ENCODE measurements around the gene BIRC6. TPM values are rescaled to one million over a fixed set of nuclear protein-coding genes. Genes with fewer than 3 reads are reported as not detected.
"Not testable (repeated sequence)": the region's sequence is repeated elsewhere in the genome, so short reads cannot be mapped to it uniquely, and the experiment has no call there.

BIRC6 gene
- total RNA-seq, 1 donor from 2014 or later = 32.7 TPM

DNA sequence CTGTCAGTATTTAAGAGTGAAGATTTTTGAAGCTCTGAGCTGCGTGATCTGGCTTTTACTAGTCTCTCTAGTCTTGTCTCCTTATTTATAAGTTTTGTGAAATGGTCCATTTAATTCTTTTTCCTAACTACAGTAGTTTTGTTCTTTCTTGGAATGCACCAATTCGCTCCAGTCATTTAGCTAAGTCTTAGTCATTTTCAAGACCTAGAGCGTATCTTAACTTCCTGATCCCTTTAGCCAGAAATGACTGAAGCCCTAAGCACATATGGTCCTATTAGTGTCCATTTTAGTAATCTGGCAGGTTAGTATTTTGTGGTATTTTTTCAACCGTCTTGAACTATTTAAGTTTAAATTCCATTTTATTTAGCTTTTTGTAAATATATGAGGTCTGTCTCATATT, 3.6 kb downstream of the BIRC6 start:
- H3K27ac ChIP-seq (replicated peaks) = no peak overlapping the region
- intact Hi-C loops (cut with micrococcal nuclease) = no loop called here
- H3K36me3 ChIP-seq = no peaks in the 10 kb centered on the region
- no peaks in the 10 kb centered on the region for H3K27me3 ChIP-seq (ENCODE audit: low read depth)
- H3K9me3 ChIP-seq (replicated peaks) = no peaks in the 10 kb centered on the region
- no peak overlapping the region for H3K4me3 ChIP-seq
- no peak for DNase-seq
- no peak for TF ChIP-seq CTCF (IDR thresholded peaks at IDR 0.05; ENCODE audit: borderline replicate concordance)
- peaks cover 62% of the 10 kb centered on the region for H3K4me1 ChIP-seq

DNA sequence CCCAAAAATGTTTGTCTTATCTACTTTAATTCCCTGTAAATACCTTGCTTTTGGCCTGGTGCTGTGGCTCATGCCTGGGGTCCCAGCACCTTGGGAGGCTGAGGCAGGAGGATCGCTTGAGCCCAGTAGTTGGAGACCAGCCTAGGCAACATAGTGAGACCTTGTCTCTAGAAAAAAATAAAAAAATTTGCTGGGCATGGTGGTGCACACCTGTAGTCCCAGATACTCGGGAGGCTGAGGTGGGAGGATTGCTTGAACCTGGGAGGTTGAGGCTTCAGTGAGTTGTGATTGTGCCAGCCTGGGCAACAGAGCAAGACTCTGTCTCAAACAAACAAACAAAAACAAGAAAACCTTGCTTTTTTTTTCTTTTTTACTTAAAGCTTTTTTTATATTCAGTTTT, 6.2 kb downstream of the BIRC6 start:
- intact Hi-C loops (cut with micrococcal nuclease); H3K27ac ChIP-seq (replicated peaks); H3K36me3 ChIP-seq; H3K9me3 ChIP-seq (replicated peaks); DNase-seq; H3K4me3 ChIP-seq; H3K27me3 ChIP-seq (ENCODE audit: low read depth): not testable (repeated sequence)
- H3K4me1 ChIP-seq = peaks cover 69% of the 10 kb centered on the region

- TF ChIP-seq CTCF (IDR thresholded peaks at IDR 0.05; ENCODE audit: borderline replicate concordance) = no peak
- Histone ChIP-seq H3K4me1 (peaks cover 69% of the 10 kb centered on the region), H3K27me3 (ENCODE audit: low read depth) (no peaks in the 10 kb centered on the region), H3K36me3 (no peaks in the 10 kb centered on the region), H3K4me3 (no peak overlapping the region), H3K27ac (replicated peaks) (no peak overlapping the region), H3K9me3 (replicated peaks) (no peaks in the 10 kb centered on the region)
- intact Hi-C loops (cut with micrococcal nuclease) = no loop called here
- no peak for DNase-seq
Observed at GRCh38 chr2:32363597-32363996, 6.8 kb downstream of the BIRC6 start.

DNA sequence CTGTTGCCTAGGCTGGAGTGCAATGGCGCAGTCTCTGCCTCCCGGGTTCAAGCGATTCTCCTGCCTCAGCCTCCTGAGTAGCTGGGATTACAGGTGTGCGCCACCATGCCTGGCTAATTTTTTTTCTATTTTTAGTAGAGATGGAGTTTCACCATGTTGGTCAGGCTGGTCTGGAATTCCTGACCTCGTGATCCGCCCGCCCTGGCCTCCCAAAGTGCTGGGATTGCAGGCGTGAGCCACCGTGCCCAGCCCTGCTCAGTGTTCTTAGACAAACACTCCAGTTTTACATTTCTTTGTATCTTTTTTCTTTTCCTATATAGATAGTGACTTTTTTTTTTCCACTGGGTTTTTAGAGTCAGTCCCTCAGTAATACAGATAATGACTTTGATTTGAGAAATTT, 7.5 kb downstream of the BIRC6 start:
- H3K27ac ChIP-seq (replicated peaks); H3K4me3 ChIP-seq; H3K36me3 ChIP-seq; intact Hi-C loops (cut with micrococcal nuclease); DNase-seq; H3K9me3 ChIP-seq (replicated peaks); H3K27me3 ChIP-seq (ENCODE audit: low read depth): not testable (repeated sequence)
- H3K4me1 ChIP-seq = peaks cover 69% of the 10 kb centered on the region

- H3K4me3 ChIP-seq; intact Hi-C loops (cut with micrococcal nuclease); H3K36me3 ChIP-seq; H3K27me3 ChIP-seq (ENCODE audit: low read depth); H3K9me3 ChIP-seq (replicated peaks); H3K27ac ChIP-seq (replicated peaks); DNase-seq: not testable (repeated sequence)
- H3K4me1 ChIP-seq = peaks cover 58% of the 10 kb centered on the region
Observed at GRCh38 chr2:32365679-32366078, 8.9 kb downstream of the BIRC6 start.

DNA sequence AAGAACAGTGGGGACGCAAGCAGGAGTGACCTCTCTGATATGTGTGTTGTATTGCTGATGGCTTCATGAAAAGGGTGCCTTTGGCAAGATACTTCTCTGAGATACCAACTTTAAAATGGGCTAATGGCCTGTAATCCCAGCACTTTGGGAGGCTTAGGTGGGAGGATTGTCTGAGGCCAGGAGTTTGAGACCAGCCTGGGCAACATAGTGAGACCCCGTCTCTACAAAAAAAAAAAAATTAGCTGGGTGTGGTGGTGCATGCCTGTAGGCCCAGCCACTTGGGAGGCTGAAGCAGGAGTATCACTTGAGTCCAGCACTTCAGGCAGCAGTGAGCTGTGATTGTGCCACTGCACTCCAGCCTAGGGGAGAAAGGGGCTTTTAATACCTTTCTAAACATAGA, 9.8 kb downstream of the BIRC6 start:
- Histone ChIP-seq H3K27ac (replicated peaks) (no peak overlapping the region), H3K4me3 (no peak overlapping the region), H3K36me3 (peaks cover 2% of the 10 kb centered on the region), H3K27me3 (ENCODE audit: low read depth) (no peaks in the 10 kb centered on the region), H3K4me1 (peaks cover 53% of the 10 kb centered on the region), H3K9me3 (replicated peaks) (no peaks in the 10 kb centered on the region)
- intact Hi-C loops (cut with micrococcal nuclease) = no loop called here
- no peak for DNase-seq
- no peak for TF ChIP-seq CTCF (IDR thresholded peaks at IDR 0.05; ENCODE audit: borderline replicate concordance)

GRCh38 chr2:32369222-32369621, 12.4 kb downstream of the BIRC6 start:
- no peak overlapping the region for H3K4me3 ChIP-seq
- peaks cover 6% of the 10 kb centered on the region for H3K36me3 ChIP-seq
- no peaks in the 10 kb centered on the region for H3K9me3 ChIP-seq (replicated peaks)
- intact Hi-C loops (cut with micrococcal nuclease) = no loop called here
- TF ChIP-seq CTCF (IDR thresholded peaks at IDR 0.05; ENCODE audit: borderline replicate concordance) = no peak
- peaks cover 53% of the 10 kb centered on the region for H3K4me1 ChIP-seq
- no peak for DNase-seq
- no peaks in the 10 kb centered on the region for H3K27me3 ChIP-seq (ENCODE audit: low read depth)
- H3K27ac ChIP-seq (replicated peaks) = no peak overlapping the region

GRCh38 chr2:32370942-32371341, 14.1 kb downstream of the BIRC6 start:
- intact Hi-C loops (cut with micrococcal nuclease); H3K4me3 ChIP-seq; H3K9me3 ChIP-seq (replicated peaks); H3K27ac ChIP-seq (replicated peaks); H3K36me3 ChIP-seq; H3K27me3 ChIP-seq (ENCODE audit: low read depth); DNase-seq: not testable (repeated sequence)
- peaks cover 39% of the 10 kb centered on the region for H3K4me1 ChIP-seq
